GM12864 (cell line): Measurements from ENCODE around the gene CHPT1.
"Not testable (repeated sequence)": the region's sequence is repeated elsewhere in the genome, so short reads cannot be mapped to it uniquely, and the experiment has no call there.

Source experiments
- DNase-seq: peaks from one replicate; pipeline ENCODE4 v3.0.0-alpha.2; 2011; ENCODE audit warnings: low read depth
- H3K4me3 ChIP-seq: 2 replicates; pipeline ENCODE4 v1.5.1; 2011; ENCODE audit warnings: mild to moderate bottlenecking, low read depth, low read length, control low read depth
- TF ChIP-seq, protein P1 (sequence below): IDR thresholded peaks from 2 replicates; pipeline ENCODE4 v1.5.1; 2011; ENCODE audit warnings: low read depth, mild to moderate bottlenecking, moderate library complexity, low read length, control low read depth, inconsistent platforms; ENCODE audit errors: missing control alignments

The CHPT1 gene

GRCh38 chr12:101680647-101681046 lies 16.8 kb upstream of the CHPT1 start:
- DNase-seq, result no peak
- no peak overlapping the region for H3K4me3 ChIP-seq
- TF ChIP-seq, protein P1, sequence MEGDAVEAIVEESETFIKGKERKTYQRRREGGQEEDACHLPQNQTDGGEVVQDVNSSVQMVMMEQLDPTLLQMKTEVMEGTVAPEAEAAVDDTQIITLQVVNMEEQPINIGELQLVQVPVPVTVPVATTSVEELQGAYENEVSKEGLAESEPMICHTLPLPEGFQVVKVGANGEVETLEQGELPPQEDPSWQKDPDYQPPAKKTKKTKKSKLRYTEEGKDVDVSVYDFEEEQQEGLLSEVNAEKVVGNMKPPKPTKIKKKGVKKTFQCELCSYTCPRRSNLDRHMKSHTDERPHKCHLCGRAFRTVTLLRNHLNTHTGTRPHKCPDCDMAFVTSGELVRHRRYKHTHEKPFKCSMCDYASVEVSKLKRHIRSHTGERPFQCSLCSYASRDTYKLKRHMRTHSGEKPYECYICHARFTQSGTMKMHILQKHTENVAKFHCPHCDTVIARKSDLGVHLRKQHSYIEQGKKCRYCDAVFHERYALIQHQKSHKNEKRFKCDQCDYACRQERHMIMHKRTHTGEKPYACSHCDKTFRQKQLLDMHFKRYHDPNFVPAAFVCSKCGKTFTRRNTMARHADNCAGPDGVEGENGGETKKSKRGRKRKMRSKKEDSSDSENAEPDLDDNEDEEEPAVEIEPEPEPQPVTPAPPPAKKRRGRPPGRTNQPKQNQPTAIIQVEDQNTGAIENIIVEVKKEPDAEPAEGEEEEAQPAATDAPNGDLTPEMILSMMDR, result no peak

DNA sequence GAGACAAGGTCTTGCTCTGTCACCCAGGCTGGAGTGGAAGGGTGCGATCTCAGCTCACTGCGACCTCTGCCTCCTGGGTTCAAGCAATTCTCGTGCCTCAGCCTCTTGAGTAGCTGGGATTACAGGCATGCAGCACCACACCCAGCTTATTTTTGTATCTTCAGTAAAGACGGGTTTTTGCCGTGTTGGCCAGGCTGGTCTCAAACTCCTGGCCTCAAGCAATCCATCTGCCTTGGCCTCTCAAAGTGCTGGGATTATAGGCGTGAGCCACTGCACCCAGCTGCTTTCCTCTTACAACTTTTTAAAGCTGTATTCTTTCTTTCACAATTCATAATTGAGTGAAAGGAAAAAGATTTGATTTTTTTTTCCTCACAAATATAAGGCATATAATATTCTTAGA lies 15.8 kb upstream of the CHPT1 start:
- DNase-seq, H3K4me3 ChIP-seq: not testable (repeated sequence)

GRCh38 chr12:101685092-101685491 lies 12.3 kb upstream of the CHPT1 start:
- H3K4me3 ChIP-seq, result no peak overlapping the region

GRCh38 chr12:101686176-101686575 lies 11.3 kb upstream of the CHPT1 start:
- H3K4me3 ChIP-seq, result no peak overlapping the region
- TF ChIP-seq, protein P1, result no peak
- DNase-seq, result no peak

More at GRCh38 chr12:101685092-101685491, 12.3 kb upstream of the CHPT1 start:
- TF ChIP-seq, protein P1, result no peak
- DNase-seq, result no peak

DNA sequence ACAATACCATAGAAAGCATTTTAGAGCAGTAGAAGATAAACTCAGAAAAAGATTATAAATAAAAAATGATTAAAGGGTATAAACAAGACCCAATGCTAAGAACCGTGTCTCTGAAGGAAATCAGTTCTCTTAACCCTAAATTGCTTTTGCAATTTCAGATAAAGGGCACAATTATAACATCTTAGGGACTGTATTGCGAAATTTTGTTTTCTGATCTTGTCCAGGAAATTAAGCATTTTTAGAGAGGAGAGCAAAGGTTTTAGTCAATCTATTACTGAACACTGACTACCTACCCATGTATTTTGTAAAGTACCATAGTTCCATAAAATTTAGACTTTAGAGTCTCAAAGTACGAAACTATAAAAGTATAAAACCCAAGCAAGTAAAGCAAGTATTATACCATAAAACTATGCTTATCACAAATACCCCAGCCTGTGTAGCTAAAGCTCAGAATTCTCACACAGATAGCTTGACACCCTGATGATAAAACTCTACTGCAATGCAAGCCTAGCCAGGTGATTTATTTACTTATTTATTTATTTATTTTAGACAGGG lies 6.8 kb upstream of the CHPT1 start:
- TF ChIP-seq, protein P1, result no peak
- no peak overlapping the region for H3K4me3 ChIP-seq
- DNase-seq, result no peak

- H3K4me3 ChIP-seq, result no peak overlapping the region
- TF ChIP-seq, protein P1, result no peak
- no peak for DNase-seq
Observed at GRCh38 chr12:101691503-101692096, 5.8 kb upstream of the CHPT1 start.

DNA sequence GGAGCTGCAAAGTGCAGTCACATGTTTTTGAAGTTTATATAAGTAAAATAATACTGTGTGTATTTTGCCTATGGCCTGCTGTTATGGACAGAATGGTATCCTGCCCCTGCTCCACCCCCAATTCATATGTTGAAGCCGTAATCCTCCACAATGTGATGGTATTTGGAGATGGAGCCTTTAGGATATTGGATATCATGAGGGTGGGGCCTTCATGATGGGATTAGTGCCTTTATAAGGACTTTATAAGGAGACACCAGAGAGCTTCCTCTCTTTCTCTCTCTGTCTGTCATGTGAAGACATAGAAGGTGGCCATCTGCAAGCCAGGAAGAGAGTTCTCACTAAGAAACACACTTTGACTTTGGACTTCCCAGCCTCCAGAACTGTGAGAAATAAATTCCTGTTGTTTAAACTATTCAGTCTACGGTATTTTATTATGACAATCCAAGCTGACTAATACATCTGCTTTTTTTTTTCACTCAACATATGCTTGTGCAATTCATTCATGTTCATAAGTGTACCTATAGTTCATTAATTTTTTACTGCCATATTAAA lies 3.1 kb upstream of the CHPT1 start:
- H3K4me3 ChIP-seq, result no peak overlapping the region
- TF ChIP-seq, protein P1, result no peak
- no peak for DNase-seq
